CD4-positive, alpha-beta T cell treated with Interleukin-21 for 1 hour (primary cell): ENCODE data around the gene IL2RA.
A peak's percentile ranks its signal among the peaks of the same experiment; 100 is the strongest.
"Not testable (repeated sequence)": the region's sequence is repeated elsewhere in the genome, so short reads cannot be mapped to it uniquely, and the experiment has no call there.

Experiments
- DNase-seq: peaks from one replicate; pipeline ENCODE4 v3.0.0-alpha.2; 2020

IL2RA gene

GRCh38 chr10:6062101-6062771 is at the start of gene IL2RA:
Gene IL2RA, minus strand, starts transcription at chr10:6062367. Its CDS starts 216 bp downstream, at chr10:6062151.
- peak; percentile 77 for DNase-seq

- DNase-seq, result no peak
Observed at GRCh38 chr10:6110136-6110535, 48.0 kb upstream of the IL2RA start.

DNA sequence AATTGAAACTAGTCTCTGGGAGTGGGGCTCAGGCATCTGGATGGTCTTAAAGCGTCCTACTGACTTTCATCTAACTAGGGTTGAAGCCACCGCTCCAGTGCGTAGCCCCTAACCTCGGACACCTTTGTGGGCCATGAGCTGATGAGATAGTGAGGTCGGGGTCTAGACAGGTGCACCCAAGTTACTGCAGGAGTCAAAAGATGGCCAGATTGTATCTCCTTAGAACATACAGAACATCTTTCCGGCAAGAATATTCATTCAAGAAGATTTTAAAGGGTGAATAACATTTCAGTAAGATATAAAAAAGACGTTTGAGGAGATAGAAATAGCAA is 47.2 kb upstream of the IL2RA start:
- no peak for DNase-seq

DNA sequence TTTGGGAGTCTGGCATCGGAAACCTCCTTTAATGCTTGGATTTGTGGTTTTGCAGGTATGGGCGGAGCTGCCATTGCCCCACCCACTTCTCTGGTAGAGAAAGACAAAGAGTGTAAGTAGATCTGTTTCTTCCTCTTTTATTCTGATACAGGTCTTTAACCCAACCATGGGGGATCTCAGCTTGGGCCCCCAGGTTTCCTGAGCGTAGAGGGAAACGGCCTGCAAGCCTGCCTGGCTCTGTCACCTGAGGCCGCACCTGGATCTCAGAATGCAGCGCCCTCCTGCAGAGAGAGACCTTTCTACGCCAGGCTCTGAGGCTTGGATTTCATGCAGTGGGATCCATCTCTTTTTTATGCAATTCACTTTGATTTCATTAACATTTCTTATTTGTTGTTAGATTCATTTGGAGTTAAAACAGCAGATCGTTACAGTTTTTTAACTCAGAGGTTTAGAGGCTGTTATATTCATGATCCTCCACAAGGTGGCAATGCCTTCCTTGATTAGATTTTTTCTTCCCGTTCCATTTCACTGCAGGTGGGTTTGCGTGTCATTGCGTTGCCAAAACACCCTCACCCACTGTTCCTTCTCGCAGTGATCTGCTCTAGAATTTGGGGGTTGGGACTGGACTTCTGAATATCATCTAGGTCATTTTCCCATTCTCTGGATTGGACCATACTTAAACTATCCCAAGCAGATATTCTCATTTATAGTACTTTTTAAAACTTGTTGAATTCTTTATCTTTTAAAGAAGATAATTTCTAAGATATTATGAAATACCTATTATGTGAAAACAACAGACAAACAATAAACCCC is 46.7 kb upstream of the IL2RA start:
- DNase-seq, result peak; percentile 70

- no peak for DNase-seq
Observed at GRCh38 chr10:6108072-6108471, 45.9 kb upstream of the IL2RA start.

- DNase-seq, result not testable (repeated sequence)
Observed at GRCh38 chr10:6107616-6108015, 45.4 kb upstream of the IL2RA start.

DNA sequence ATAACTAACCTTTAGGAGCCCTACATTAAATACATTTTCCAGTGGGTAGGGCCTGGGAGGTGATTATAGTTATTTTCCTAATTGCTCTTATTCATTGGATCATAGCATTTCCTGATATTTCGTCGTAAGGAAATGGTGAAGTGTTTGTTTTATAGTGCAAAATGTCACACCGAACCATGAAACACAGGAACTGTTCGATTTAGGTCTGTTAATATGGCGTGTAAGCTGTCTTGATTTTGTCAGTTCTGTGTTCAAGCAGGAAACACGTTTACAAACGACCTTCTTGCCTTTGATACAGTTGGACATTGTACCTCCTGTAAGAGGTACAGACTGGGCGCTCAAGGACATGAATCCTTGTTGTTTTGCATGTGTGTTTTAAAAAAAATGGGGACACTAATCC is 41.4 kb upstream of the IL2RA start:
- no peak for DNase-seq

DNA sequence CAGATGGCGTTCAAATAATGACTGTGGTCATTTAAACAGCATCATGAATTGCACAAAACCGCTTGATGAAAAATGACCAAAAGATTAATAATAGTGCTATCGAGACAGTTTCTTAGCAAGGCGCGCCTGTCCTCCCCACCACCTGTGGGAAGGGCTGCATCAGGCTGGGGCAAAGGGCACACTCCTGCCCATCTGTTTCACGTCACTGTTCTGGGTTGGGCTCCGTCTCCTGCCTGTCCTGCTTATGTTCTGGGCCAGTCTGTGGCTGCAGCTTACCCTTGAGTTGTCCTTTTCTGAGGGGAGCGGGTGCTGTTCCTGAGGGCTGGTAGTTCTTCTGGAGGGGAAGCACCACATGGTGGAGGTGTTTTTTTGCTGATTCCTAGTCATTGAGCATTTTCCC is 40.0 kb upstream of the IL2RA start:
- DNase-seq, result no peak

DNA sequence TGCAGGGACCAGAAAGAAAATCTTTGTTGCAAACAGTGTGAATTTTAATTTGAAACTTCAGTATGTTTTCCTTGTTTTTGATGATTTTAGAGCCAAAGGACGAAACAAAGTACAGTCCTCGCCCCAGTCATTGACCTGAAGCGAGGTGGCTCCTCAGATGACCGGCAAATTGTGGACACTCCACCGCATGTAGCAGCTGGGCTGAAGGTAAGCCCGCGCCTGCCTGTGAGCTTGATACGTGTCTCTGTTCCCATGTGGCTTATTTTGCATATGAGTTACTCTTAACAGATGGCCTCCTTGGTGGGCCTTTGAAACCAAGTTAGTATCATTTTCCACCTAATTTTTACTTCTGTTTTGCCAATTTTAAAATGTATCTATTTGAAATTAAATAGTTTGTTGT is 39.0 kb upstream of the IL2RA start:
- DNase-seq, result no peak

DNA sequence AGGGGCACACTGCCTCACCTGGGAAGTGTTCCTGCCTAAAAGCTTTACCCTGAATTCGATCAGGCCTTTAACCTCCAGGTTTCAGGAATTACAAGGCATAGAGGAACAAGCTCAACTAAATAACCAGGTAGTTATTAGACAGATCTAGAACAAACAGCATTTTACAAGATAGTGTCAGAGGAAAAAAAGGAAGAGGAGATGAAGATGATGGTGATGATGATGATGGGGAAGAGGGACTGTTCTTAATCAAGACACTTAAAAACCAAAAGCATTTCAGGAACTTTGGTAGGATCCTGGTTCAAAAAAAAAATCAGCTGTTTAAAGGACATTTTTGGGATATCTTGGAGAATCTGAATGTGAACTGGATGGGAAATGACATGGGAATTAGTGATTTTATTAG is 38.2 kb upstream of the IL2RA start:
- no peak for DNase-seq

- no peak for DNase-seq
Observed at GRCh38 chr10:6098156-6098555, 36.0 kb upstream of the IL2RA start.

GRCh38 chr10:6097063-6097462 is 34.9 kb upstream of the IL2RA start:
- no peak for DNase-seq

GRCh38 chr10:6095810-6096570 is 33.8 kb upstream of the IL2RA start:
- DNase-seq, result no peak

- DNase-seq, result no peak
Observed at GRCh38 chr10:6092731-6093130, 30.6 kb upstream of the IL2RA start.

GRCh38 chr10:6091630-6092029 is 29.5 kb upstream of the IL2RA start:
- DNase-seq, result no peak

- DNase-seq, result no peak
Observed at GRCh38 chr10:6089334-6090219, 27.4 kb upstream of the IL2RA start.

DNA sequence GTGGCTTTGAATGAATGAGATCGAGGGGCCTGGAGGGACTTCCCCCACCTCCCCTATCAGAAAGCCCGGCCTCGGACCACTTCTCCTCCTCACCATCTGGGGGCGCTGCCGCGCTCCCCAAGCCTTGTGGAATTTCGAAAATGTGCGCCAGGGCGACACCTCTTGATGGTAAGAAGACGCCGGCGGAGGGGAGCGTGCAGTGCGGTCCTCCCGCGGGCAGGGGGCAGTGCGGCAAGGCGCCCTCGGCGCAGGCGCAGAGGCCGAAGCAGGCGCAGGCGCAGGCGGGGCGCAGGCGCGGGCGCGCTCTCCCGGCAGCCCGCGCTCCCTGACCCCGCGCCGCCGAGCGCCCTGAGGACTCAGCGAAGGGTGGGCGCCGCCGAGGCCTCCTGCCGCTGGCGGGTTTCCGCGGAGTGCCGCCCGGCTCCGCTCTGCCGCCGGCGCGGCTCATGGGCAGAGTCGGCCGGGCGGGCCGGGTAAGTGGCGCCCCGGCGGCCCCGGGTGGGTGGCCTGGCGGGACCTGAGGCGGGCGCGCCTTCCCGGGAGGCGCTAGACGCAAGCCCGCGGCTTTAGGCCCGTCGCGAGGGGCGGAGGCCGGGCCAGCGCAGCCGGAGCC is 26.7 kb upstream of the IL2RA start, which contains the start of gene RBM17:
Gene RBM17 (plus strand): TSS at position 314 of the 613 bp plus-strand sequence. CDS start 8,032 bp downstream, outside the sequence.
- DNase-seq, result peak; percentile 98

DNA sequence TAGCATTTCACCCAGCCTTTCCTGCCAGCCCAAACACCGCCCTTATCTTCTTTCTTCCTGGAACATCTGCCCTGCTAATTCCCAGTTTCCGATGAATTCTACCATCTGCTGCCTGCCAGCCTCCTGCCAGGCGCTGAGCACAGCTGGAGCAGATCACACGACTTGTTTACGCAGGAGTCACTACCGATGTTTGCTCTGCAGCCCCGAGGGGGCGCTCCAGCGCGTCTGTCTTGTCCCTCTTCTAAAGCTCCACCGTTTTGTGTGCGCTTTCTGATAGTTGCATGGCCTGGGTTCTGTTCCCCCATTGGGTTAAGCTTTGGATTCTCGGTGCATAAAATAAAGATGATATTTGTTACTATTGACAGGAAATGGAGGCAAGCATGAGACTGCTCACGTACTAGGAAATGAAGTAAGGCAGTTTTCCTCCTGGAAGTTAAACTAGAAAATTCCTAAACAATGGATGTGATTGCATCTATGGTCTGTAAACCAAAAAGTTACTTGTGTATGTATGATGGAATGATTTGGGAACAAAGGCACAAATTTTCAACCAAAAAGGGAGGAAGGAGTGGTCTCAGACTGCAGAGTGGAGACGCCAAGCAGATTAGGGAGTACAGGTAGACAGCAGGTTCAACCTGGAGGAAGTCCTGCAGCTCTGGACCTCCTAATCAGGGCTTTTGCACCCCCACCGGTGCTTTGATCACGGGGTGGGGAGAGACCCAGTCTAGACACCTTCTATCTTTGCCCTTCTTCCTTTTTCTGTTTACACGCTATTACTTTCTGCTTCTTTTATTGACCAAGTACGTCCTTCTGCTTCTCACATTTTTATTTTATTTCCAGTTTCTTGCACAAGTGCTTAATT is 24.4 kb upstream of the IL2RA start:
- peak; percentile 88 for DNase-seq

DNA sequence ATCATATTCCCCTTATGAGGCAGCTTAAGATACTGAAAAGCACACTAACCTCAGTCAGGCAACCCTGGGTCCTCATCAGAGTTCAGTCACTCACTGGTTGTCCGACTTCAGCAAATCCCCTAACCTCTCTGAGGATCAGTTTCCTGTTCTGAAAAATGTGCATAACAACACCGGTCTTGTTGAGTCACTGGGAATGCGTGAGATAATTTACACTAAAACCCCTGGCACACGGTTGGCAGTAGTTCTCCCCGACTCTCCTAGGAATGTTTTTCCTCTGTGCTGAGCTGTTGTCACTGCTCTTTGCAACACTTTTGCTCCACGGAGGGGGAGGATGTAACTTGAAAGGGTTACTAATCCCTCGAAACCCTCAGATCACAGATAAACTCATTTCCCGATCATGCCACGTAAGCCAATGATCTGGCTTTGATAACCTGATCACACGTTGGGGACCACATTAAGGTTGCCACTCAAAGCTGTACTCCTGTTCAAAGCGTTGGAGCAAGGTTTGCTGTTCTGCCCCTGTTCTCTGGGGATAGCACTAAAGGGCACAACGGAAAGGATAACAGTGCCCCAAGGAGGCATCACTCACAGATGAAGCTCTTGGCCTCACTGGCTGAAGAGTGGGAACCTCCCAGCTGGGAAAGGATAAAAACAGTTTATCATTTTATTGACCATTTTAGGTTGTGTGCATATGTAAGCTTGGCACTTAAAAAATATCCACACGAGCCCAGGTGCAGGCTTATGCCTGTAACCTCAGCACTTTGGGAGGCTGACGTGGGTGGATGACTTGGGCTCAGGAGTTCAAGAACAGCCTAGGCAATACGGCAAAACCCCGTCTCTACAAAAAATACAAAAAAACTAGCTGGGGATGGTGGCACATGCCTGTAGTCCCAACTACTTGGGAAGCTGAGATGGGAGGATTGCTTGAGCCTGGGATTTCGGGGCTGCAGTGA is 21.6 kb upstream of the IL2RA start:
- peak; percentile 68 for DNase-seq
